H1 (cell line): ENCODE measurements around the gene MRPL55. TPM values are rescaled to one million over a fixed set of nuclear protein-coding genes. Genes with fewer than 3 reads are reported as not detected.

Source experiments
- CTCF ChIA-PET: fragments of 300-600 bp; sonication (Branson Sonifier 250); formaldehyde crosslinking; loops from one replicate; lab custom pipeline; 2021; ENCODE audit not compliant: partially characterized antibody; lab: Charles Lee
- POLR2A ChIA-PET: fragments of 300-600 bp; sonication (Branson Sonifier 250); formaldehyde crosslinking; loops from one replicate; lab custom pipeline; 2021; ENCODE audit warnings: inconsistent platforms; ENCODE audit not compliant: partially characterized antibody; lab: Charles Lee
- DNase-seq, 2 experiments: peaks; one replicate each; pipeline versions ENCODE4 v3.0.0 to v3.0.0-alpha.2; 2010 to 2022; ENCODE audit warnings: low spot score in 2 of 2, low read depth in 1 of 2, mixed read lengths in 1 of 2
- FAIRE-seq: peaks from 2 replicates; lab custom pipeline; 2011; peaks lifted over from hg19 to GRCh38; lab: Jason Lieb, UNC
- H2AFZ ChIP-seq: 2 replicates; pipeline ENCODE4 v1.8.1; 2012; ENCODE audit warnings: low read length, inconsistent platforms
- H2AK5ac ChIP-seq: 2 replicates; pipeline ENCODE4 v1.6.1; 2013; ENCODE audit warnings: low read depth, low read length
- H2BK120ac ChIP-seq: replicated peaks from 2 replicates; pipeline ENCODE3; 2013; ENCODE audit warnings: low read depth, low read length, inconsistent platforms
- H2BK12ac ChIP-seq: 2 replicates; pipeline ENCODE4 v1.6.1; 2013; ENCODE audit warnings: low read depth, low read length
- H2BK15ac ChIP-seq: 2 replicates; pipeline ENCODE4 v1.6.1; 2013; ENCODE audit warnings: low read length
- H2BK20ac ChIP-seq: 2 replicates; pipeline ENCODE4 v1.6.1; 2013; ENCODE audit warnings: low read length
- H2BK5ac ChIP-seq: 2 replicates; pipeline ENCODE4 v1.6.1; 2013; ENCODE audit warnings: low read depth, low read length
- H3K14ac ChIP-seq: 2 replicates; pipeline ENCODE4 v1.6.1; 2013; ENCODE audit warnings: inconsistent platforms; ENCODE audit not compliant: insufficient read length
- H3K18ac ChIP-seq: 2 replicates; pipeline ENCODE4 v1.6.1; 2013; ENCODE audit warnings: low read length; ENCODE audit errors: extremely low read depth
- H3K23ac ChIP-seq: 2 replicates; pipeline ENCODE4 v1.6.1; 2013; ENCODE audit warnings: inconsistent platforms; ENCODE audit not compliant: insufficient read length
- H3K23me2 ChIP-seq: 2 replicates; pipeline ENCODE4 v1.6.1; 2013; ENCODE audit warnings: low read depth, low read length
- H3K27ac ChIP-seq: 2 replicates; pipeline ENCODE4 v1.6.1; 2011; ENCODE audit warnings: low read depth, low read length, inconsistent platforms
- H3K27me3 ChIP-seq, 4 experiments: replicated peaks in 1 of 4; 1 replicate in 1 of 4; 2 replicates in 3 of 4; pipeline versions ENCODE4 v1.6.1 to v1.8.1; 2011 to 2013; ENCODE audit warnings: low read length in 3 of 4, mild to moderate bottlenecking in 3 of 4, inconsistent platforms in 2 of 4, mixed read lengths in 2 of 4, moderate library complexity in 1 of 4; ENCODE audit not compliant: control insufficient read depth in 3 of 4, insufficient read depth in 3 of 4; ENCODE audit errors: extremely low read depth in 1 of 4
- H3K36me3 ChIP-seq, 4 experiments: 2 replicates each; pipeline versions ENCODE4 v1.6.1 to v1.8.1; 2011 to 2013; ENCODE audit warnings: mild to moderate bottlenecking in 4 of 4, low read length in 3 of 4, moderate library complexity in 2 of 4, control low read depth in 1 of 4, inconsistent platforms in 1 of 4; ENCODE audit not compliant: insufficient read depth in 4 of 4, control insufficient read depth in 2 of 4
- H3K4ac ChIP-seq: replicated peaks from 2 replicates; pipeline ENCODE3; 2013; ENCODE audit warnings: low read length, low read depth, mixed read lengths, inconsistent platforms; ENCODE audit not compliant: insufficient read length
- H3K4me1 ChIP-seq, 4 experiments: replicated peaks in 1 of 4; 1 replicate in 1 of 4; 2 replicates in 3 of 4; pipeline versions ENCODE4 v1.6.1 to v1.8.1; 2011 to 2013; ENCODE audit warnings: low read length in 3 of 4, inconsistent platforms in 2 of 4, mixed read lengths in 1 of 4; ENCODE audit not compliant: insufficient read depth in 4 of 4, control insufficient read depth in 3 of 4
- H3K4me2 ChIP-seq, 2 experiments: 2 replicates each; pipeline versions ENCODE4 v1.6.1 to v1.8.1; 2011 to 2013; ENCODE audit warnings: low read depth in 2 of 2, low read length in 2 of 2, control low read depth in 1 of 2, inconsistent platforms in 1 of 2, mild to moderate bottlenecking in 1 of 2; ENCODE audit not compliant: insufficient read depth in 1 of 2
- H3K4me3 ChIP-seq, 4 experiments: fragments of 200-600, 300-600 bp in 1 of 4; sonication (generic), shearing (Covaris generic), sonication (Bioruptor Twin) in 1 of 4; 2 replicates each; pipeline versions ENCODE4 v1.5.1 to v1.8.1; 2011 to 2016; ENCODE audit warnings: low read length in 4 of 4, low read depth in 3 of 4, control low read depth in 2 of 4, inconsistent platforms in 2 of 4, mild to moderate bottlenecking in 2 of 4, mixed read lengths in 1 of 4, moderate library complexity in 1 of 4; ENCODE audit not compliant: insufficient read depth in 2 of 4; ENCODE audit errors: extremely low read depth in 1 of 4
- H3K56ac ChIP-seq: replicated peaks from 2 replicates; pipeline ENCODE3; 2013; ENCODE audit warnings: low read depth, mild to moderate bottlenecking, mixed read lengths, low read length, inconsistent platforms; ENCODE audit not compliant: insufficient read length
- H3K79me1 ChIP-seq: 2 replicates; pipeline ENCODE4 v1.6.1; 2013; ENCODE audit warnings: low read depth, low read length, control low read depth
- H3K79me2 ChIP-seq, 2 experiments: 2 replicates each; pipeline versions ENCODE4 v1.6.1 to v1.8.1; 2012 to 2013; ENCODE audit warnings: low read length in 2 of 2, mild to moderate bottlenecking in 2 of 2, inconsistent platforms in 1 of 2; ENCODE audit not compliant: insufficient read depth in 2 of 2, control insufficient read depth in 1 of 2
- H3K9ac ChIP-seq, 4 experiments: replicated peaks in 1 of 4; 1 replicate in 1 of 4; 2 replicates in 3 of 4; pipeline versions ENCODE4 v1.6.1 to v1.8.1; 2011 to 2013; ENCODE audit warnings: low read depth in 3 of 4, low read length in 3 of 4, control low read depth in 2 of 4, mild to moderate bottlenecking in 2 of 4, moderate library complexity in 2 of 4, inconsistent platforms in 1 of 4; ENCODE audit errors: extremely low read depth in 1 of 4
- H3K9me3 ChIP-seq, 2 experiments: 2 replicates each; pipeline versions ENCODE4 v1.6.1 to v1.8.1; 2012 to 2013; ENCODE audit warnings: mild to moderate bottlenecking in 2 of 2, moderate library complexity in 2 of 2, control low read depth in 1 of 2, inconsistent platforms in 1 of 2, low read depth in 1 of 2, low read length in 1 of 2, mixed read lengths in 1 of 2; ENCODE audit not compliant: insufficient read depth in 2 of 2
- H4K20me1 ChIP-seq, 2 experiments: replicated peaks in 1 of 2; 2 replicates each; pipeline versions ENCODE3 to v1.8.1; 2011 to 2013; ENCODE audit warnings: inconsistent platforms in 2 of 2, low read length in 2 of 2, mild to moderate bottlenecking in 1 of 2; ENCODE audit not compliant: insufficient read depth in 2 of 2, control insufficient read depth in 1 of 2
- H4K5ac ChIP-seq: 2 replicates; pipeline ENCODE4 v1.6.1; 2013; ENCODE audit warnings: low read length, low read depth, mixed read lengths, inconsistent platforms; ENCODE audit not compliant: insufficient read length
- H4K8ac ChIP-seq: 2 replicates; pipeline ENCODE4 v1.8.0; 2013; ENCODE audit warnings: mild to moderate bottlenecking, moderate library complexity, low read length, inconsistent platforms; ENCODE audit not compliant: insufficient read depth; ENCODE audit errors: extremely low read depth
- H4K91ac ChIP-seq: replicated peaks from 2 replicates; pipeline ENCODE3; 2013; ENCODE audit warnings: low read length, mixed read lengths, inconsistent platforms; ENCODE audit not compliant: insufficient read length
- SIRT6 ChIP-seq: IDR thresholded peaks from one replicate; pipeline ENCODE4 v1.7.1; 2012; ENCODE audit warnings: low read length, inconsistent platforms
- SUZ12 ChIP-seq: fragments of 200-600 bp; sonication (generic); IDR thresholded peaks from 2 replicates; pipeline ENCODE4 v1.6.1; 2012; ENCODE audit warnings: mild to moderate bottlenecking, inconsistent platforms, low read length, moderate library complexity, mixed read lengths
- WGBS, 2 experiments: shearing (Covaris generic) in 1 of 2; methylation state at CpG; one replicate each; pipeline versions ENCODE4 v1.1.6 to v1.1.7; 2013 to 2015; ENCODE audit warnings: low lambda C conversion rate in 2 of 2, mixed read lengths in 2 of 2, inconsistent platforms in 1 of 2, low coverage in 1 of 2, missing lambda C conversion rate in 1 of 2; ENCODE audit not compliant: insufficient replicate concordance in 2 of 2, insufficient coverage in 1 of 2, insufficient read length in 1 of 2; ENCODE audit errors: extremely low coverage in 1 of 2, missing lambda C conversion rate in 1 of 2; 5-methylcytosine and 5-hydroxymethylcytosine counted together
- polyA plus RNA-seq, 7 experiments: library from polyadenylated mRNA; depleted of rRNA in 3 of 7; stranded (reverse) in 5 of 7; unstranded in 2 of 7; fragments of >200 nt in 5 of 7; fragments of 200-250 nt in 2 of 7; gene quantifications; 1 replicate in 5 of 7; 2 replicates in 1 of 7; 4 replicates in 1 of 7; pipeline versions ENCODE4 v1.2.1 to v1.2.3, GENCODE V29; 2011 to 2013; ENCODE audit warnings: missing spikeins in 2 of 7, mixed read lengths in 2 of 7
- total RNA-seq: library from RNA; stranded (reverse); fragmentation: NEBNext Ultra II Directional; extraction: Animal tissue kit (Norgen Biotek cat#: 25700); gene quantifications from 2 replicates; pipeline ENCODE4 v1.2.1, GENCODE V29; 2021

MRPL55 gene
- total and polyA plus RNA-seq, 2 of the 8 experiments (the other 6 are each of a cell fraction or from before 2014, with no cell fraction given), result 59.0 to 244 TPM

DNA sequence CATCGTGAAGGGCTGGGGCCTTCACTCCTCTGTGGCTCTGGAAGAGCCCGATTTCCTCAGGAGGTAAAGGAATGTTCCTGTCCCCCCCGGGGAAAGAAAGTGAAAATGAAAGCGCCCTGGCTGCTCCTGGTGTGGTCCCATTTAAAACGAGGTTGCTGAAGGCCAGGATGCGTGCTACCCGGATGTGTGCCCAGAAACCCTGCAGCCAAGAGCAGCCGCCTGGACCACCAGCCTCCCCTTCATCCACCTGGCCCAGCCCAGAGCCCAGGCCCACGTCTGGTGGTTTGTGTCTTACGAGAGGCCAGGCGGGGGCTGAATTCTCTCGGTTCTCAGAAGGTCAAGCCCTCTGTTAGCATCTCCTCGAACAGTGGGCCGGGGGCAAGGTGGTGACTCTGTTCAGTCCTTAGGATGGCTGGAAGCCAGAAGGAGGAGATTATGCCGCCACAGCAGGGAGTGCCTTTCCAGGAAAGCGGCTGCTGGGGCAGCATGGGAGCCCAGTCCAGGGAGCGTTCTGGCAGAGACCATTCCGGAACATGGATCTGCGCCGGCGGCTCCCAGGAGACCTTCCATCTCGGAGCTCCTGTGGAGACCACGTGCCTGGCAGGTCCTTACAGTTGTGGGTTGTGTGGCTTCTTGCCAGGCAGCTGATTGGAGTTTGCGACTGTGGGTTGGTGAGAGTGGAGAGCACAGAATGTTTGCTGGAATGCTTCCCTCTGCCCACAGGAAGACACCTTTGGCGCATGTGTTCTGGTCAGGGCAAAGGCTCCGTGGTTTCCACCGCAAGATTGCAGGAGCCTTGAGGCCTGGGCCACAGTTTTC lies 32.3 kb upstream of the MRPL55 start:
- H3K56ac ChIP-seq, result no peak overlapping the region
- peaks cover 5% of the 10 kb centered on the region; the same call in 1 of the 2 replicates for H3K23me2 ChIP-seq
- peak overlapping the region; percentile 67 to 88 for H3K4me2 ChIP-seq
- H2BK15ac ChIP-seq, result no peak overlapping the region
- H2BK5ac ChIP-seq, result no peak overlapping the region; the same call in 1 of the 2 replicates
- ChIA-PET POLR2A (interaction anchor here (1.2 to 3.9 kb wide), 5 partner anchors 8 to 60 kb away, joined by 3 to 30 read pairs (median 7); partner anchors contain the start of genes GJC2 and IBA57), CTCF (interaction anchor here (1.0 to 1.8 kb wide), 4 partner anchors 10 to 132 kb away, joined by 3 to 12 read pairs (median 3); no protein-coding TSS in a partner anchor)
- FAIRE-seq, result no peak
- H4K20me1 ChIP-seq, result peaks cover 8 to 23% of the 10 kb centered on the region in 2 experiments
- H3K27me3 ChIP-seq, result peaks cover 0 to 12% (median 1%) of the 10 kb centered on the region in 4 experiments; a peak in 3 of 7 replicates
- H2BK20ac ChIP-seq, result no peak overlapping the region
- H4K91ac ChIP-seq, result no peak overlapping the region
- peaks cover 0 to 10% (median 6%) of the 10 kb centered on the region in 4 experiments; a peak in 5 of 7 replicates for H3K4me1 ChIP-seq
- H3K18ac ChIP-seq, result no peak overlapping the region
- no peak overlapping the region for H4K5ac ChIP-seq
- peaks cover 23% of the 10 kb centered on the region for H3K79me1 ChIP-seq
- H3K4me3 ChIP-seq, result peak overlapping the region; percentile 80 to 93 (median 88); a peak in 7 of 8 replicates
- no peak overlapping the region for H2AK5ac ChIP-seq
- H3K9ac ChIP-seq, result peak overlapping the region in 2 of 4 experiments; percentile 36 to 97; a peak in 2 of 7 replicates
- H4K8ac ChIP-seq, result peak overlapping the region; percentile 51; the same call in 1 of the 2 replicates
- H3K79me2 ChIP-seq, result peaks cover 0 to 43% of the 10 kb centered on the region in 2 experiments; a peak in 3 of 4 replicates
- 84% methylated on average over 27 of the region's 27 CpGs; no CpG with 5 or more reads in 1 of the 2 experiments for WGBS, 2 experiments
- H3K9me3 ChIP-seq, result no peaks in the 10 kb centered on the region
- H3K23ac ChIP-seq, result no peak overlapping the region
- H2BK120ac ChIP-seq, result no peak overlapping the region
- H2AFZ ChIP-seq, result no peak overlapping the region
- no peak overlapping the region for H2BK12ac ChIP-seq
- H3K4ac ChIP-seq, result no peak overlapping the region
- TF ChIP-seq SIRT6, result no peak
- no peak for TF ChIP-seq SUZ12
- H3K27ac ChIP-seq, result no peak overlapping the region
- H3K36me3 ChIP-seq, result no peaks in the 10 kb centered on the region
- no peak overlapping the region for H3K14ac ChIP-seq
- DNase-seq, result no peak
